ENCODE results near the gene URGCP.
A peak's percentile ranks its signal among the peaks of the same experiment; 100 is the strongest.

URGCP gene

DNA sequence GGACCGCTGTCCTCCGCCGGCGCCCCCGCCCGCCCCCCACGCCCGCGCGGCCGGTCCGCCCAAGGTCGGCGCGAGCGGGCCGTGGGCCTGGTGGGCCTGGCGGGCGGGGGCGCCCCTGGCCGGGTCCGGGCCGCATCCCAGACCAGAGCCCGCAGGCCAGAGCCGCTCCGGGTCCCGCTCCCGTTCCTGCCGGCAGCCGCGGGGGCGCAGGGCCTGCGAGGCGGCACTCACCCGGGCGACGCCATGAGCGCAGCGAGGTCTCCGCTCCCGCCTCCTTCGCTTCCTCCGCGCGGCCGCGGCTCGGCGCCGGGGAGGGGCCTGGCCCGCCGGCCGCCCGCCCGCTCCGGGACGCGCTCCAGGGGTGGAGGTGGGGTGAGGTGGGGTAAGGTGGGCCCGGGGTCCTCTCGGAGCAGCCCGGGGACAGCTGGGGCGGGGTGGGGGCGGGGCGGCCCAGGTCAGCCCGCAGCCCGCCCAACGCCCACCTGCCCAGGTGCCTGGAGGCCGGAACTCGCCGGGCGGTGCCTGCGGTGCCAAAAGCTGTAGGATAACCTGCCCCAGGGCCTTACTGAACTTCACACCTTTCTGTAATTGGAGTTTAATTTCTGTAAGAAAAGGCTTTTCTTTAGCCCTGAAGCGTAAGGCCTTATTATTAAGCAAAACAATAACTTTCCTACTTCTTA, at the start of gene URGCP:
TSS of gene URGCP (minus strand) at position 266 of the 680 bp plus-strand sequence. CDS start at position 245, 21 bp downstream.
- peak; percentile 34 for DNase-seq (ENCODE audit: low read depth)

DNA sequence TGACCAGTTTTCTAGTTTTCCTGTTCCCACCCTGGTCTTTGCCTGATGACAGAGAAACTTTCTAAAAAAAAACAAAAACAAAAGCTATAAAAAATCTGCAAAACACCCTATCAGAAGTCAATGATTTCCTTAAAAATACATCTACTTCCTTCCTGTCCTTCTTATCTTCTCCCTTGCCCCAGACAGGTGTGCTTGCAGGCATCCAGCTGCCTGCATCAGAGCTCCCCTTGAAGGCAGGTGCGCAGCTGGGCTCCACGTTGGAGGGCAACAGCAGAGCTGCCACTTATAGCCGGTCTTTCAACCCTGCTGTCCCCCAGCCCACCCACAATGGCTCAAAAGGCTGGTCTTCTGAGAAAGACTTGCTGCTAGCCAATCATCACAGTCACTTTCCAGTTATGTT, 49.6 kb upstream of the URGCP start:
- no peak for DNase-seq (ENCODE audit: low read depth)

- no peak for DNase-seq (ENCODE audit: low read depth)
Observed at GRCh38 chr7:43954524-43955228, 48.3 kb upstream of the URGCP start.

GRCh38 chr7:43953071-43953470, 46.7 kb upstream of the URGCP start:
- DNase-seq (ENCODE audit: low read depth): no peak

DNA sequence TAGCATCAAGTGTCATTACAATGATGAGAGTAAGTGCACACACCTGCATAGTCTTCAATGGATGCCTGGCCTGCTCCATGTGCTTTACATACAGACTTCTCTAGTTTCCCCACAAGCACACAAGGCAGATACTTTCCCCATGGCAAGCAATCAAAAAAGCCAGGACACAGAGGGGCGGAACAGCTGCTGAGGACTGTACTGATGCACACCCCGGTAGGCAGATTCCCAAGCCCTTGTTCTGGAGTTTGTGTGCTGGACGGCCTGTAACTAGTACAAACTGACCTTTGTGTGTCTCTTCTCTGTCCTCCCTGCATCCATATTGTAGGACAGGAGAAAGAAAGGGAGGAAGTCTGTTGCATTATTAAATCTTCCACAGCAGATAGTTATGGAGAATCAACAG, 45.6 kb upstream of the URGCP start:
- DNase-seq (ENCODE audit: low read depth): no peak

GRCh38 chr7:43944286-43944685, 37.9 kb upstream of the URGCP start:
- no peak for DNase-seq (ENCODE audit: low read depth)

- DNase-seq (ENCODE audit: low read depth): no peak
Observed at GRCh38 chr7:43943417-43944187, 37.2 kb upstream of the URGCP start.

GRCh38 chr7:43942997-43943396, 36.6 kb upstream of the URGCP start:
- no peak for DNase-seq (ENCODE audit: low read depth)

- DNase-seq (ENCODE audit: low read depth): no peak
Observed at GRCh38 chr7:43942250-43942649, 35.9 kb upstream of the URGCP start.

DNA sequence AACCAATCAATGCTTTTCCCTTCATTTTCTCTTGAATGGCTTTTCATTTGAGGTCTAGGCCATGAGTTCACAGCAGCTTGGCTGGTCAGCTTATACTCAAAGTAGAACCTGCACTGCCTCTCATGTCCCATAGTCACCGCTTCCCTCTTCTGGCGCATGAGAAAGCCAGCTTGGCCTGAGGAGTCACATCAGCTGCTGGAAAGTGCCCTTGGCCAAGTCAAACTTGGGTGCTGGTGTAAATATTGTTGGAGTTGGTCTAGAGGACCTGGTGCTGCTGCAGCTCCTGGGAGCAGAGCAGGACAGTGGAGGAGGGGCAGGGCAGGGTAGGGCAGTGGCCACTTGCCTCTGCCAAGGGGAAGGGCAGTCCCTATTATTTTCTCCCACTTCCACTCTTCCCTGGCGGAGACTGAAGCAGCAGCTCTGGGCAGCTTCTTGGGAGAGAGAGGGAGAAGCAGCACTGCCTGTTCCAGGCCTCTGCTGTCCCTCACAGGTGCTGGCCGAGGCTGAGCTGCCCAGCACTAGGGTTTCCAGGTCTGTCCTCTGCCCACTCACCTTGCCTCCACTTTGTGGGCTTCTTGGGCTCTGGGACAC, 32.6 kb upstream of the URGCP start:
- DNase-seq (ENCODE audit: low read depth): no peak

DNA sequence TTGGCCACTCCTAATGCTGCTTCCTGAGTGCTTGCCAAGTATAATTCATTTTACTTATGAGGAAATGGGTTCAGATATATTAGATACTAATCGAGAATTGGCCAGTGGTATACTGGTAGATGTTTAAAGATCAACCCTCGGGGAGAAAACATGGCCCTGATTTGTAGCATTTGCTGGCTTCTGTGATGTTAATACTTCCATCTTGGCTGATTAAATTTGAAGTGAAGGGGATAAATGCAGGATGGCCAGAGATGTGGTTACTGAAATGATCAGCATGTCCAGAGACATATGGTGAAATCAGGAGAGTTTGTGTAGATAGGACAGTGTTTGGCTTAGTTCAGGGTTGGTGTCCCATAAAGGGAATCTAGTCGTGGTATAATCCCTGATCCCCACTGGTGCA, 31.0 kb upstream of the URGCP start:
- no peak for DNase-seq (ENCODE audit: low read depth)

DNA sequence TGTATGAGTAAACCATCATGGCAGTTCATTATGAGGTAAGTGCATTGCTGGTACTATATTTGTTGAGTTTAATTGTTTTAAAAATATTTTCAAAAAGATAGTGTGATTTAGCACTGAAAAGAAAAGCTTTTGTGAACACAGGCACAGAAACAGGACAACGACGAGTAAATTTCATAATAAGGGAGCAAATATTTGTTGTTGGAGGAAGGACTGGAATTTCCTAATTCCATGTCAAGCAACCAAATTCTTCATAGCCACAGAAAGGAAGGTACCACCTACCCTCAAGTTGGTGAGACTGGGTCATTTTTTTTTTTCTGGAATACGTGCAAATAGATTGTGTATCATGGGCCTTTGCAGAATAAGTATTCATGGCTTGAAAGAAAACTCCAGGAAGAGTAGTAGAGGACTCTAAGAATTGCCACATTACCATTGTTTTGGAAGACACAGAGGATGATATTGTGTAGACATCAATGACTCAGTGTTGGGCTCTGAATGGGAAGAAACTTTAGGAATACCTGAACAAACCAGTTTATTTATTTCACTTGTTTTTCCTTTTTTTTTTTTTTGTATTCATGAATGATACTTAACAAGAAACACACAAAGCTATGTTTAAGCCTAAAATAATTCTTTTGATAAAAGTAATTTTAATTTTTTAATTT, 27.6 kb upstream of the URGCP start:
- no peak for DNase-seq (ENCODE audit: low read depth)

- no peak for DNase-seq (ENCODE audit: low read depth)
Observed at GRCh38 chr7:43931346-43931745, 24.9 kb upstream of the URGCP start.

DNA sequence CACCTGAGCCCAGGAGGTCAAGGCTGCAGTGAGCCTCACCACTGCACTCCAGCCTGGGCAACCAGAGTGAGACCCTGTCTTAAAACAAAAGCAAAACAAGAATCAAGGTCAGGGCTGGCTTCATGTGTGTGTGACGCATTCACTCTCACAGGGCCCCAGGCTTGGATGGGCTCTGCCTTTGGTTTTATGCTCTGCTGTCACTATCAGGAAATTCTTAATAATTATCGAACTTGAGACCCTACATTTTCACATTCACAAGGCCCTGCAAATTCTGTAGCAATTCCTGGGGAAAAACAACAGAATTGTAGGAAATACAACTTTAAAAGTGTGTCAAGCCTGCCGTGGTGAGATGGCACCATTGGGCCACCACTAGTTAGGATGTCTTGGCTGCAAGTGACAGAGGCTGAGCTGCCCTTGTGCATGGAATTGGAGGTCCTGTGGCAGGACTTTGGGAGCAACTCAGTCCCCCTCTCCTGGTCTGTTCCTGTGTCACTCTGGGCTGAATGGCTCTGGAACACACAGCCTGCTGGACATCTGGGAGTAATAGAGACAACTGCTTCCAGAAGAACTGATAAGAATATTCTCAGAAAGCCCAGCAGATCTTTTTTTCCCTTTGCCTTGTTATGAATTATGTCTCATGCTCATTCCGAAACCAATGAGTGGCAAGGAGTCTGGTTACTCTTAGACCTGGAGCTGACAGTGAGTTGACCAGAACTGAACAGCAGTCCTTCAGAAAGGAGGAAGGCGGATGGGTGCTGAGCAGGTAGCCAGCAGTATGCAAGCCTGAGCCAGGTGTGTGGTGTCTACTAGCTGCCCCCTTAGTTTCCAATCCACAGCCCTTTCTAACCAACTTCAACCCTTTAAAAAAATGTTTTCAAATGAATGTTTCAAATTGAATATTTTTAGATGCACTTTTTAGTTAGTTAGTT, 23.4 kb upstream of the URGCP start:
- DNase-seq (ENCODE audit: low read depth): no peak

GRCh38 chr7:43927810-43928209, 21.4 kb upstream of the URGCP start:
- DNase-seq (ENCODE audit: low read depth): no peak

DNA sequence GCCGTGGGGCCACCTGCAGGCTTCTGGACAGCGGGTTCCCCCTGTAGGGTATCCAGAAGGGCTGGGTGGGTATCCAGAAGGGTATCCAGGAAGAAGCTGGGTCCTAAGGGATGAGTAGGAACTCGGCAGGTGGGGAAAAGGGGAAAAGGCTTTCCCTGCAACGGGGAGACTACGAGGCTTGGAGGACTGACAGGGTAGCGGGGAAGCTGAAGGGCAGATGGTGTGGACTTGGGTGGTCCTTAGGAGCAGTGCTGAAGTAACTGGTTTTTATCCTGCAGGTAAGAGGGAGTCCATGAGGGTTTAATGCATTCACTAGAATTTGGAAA, 20.4 kb upstream of the URGCP start:
- no peak for DNase-seq (ENCODE audit: low read depth)

GRCh38 chr7:43925984-43926797, 19.8 kb upstream of the URGCP start, which contains the start of gene UBE2D4:
Gene UBE2D4 (plus strand): TSS chr7:43926436. CDS start chr7:43926533, 97 bp downstream.
- DNase-seq (ENCODE audit: low read depth): peak; percentile 84

- DNase-seq (ENCODE audit: low read depth): no peak
Observed at GRCh38 chr7:43922726-43923125, 16.3 kb upstream of the URGCP start.

DNA sequence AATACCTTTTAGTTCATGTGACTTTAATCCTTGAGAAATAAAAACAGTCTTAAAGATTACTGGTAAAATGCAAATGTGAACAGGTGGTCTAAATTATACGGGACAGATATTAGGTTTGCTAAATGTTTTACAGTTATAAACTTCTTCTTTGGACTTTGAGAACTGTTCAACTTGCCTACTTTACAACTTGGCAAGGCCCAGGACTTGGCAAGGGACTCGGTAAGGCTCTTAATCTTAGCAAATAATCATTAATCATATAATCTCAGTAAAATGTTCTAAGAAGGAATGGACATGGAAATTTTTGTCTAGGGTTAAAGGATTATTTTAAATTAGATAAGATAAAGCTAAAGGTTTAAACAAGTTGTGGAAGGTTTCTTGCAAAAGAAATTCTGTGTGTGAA, 15.0 kb upstream of the URGCP start:
- no peak for DNase-seq (ENCODE audit: low read depth)

DNA sequence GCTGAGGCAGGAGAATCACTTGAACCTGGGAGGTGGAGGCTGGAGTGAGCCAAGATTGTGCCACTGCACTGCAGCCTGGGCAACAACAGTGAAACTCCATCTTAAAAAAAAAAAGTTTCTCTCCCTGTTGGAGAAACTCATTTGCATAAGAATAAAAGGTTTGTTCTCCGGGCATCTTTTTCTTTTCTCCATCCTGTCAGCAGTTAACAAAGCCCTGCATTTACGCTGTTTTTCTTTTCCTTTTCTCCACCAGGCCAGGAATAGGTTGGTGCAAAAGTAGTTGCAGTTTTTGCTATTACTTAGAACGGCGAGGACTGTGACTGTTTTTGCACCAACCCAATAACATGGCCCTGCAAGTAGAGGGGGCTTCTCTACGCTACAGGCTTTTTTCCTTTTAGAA, 9.5 kb upstream of the URGCP start:
- no peak for DNase-seq (ENCODE audit: low read depth)

Data from stimulated activated CD8-positive, alpha-beta memory T cell treated with anti-CD3 and anti-CD28 coated beads, Interleukin-4, amount 100 ng/mL, for 24 hours (primary cell).